Neural cell (in vitro differentiated cells): ENCODE data around the gene CRYBB3.

Experiments
- EZH2 ChIP-seq: fragments of 200-600, 300-800 bp; shearing (Covaris generic), sonication (generic); IDR thresholded peaks from 2 replicates; pipeline ENCODE4 v1.6.1; 2014; ENCODE audit warnings: antibody characterized with exemption, low read length, borderline replicate concordance, mild to moderate bottlenecking; ENCODE audit not compliant: insufficient read depth, poor library complexity, severe bottlenecking
- TAF1 ChIP-seq: IDR thresholded peaks from 2 replicates; pipeline ENCODE4 v1.6.1; 2012; ENCODE audit warnings: low read depth
- TF ChIP-seq, protein P1 (sequence below): fragments of 450-650 bp; IDR thresholded peaks from 2 replicates; pipeline ENCODE4 v1.5.1; 2014; ENCODE audit warnings: antibody characterized with exemption, mild to moderate bottlenecking, moderate library complexity; ENCODE audit not compliant: poor library complexity, severe bottlenecking

DNA sequence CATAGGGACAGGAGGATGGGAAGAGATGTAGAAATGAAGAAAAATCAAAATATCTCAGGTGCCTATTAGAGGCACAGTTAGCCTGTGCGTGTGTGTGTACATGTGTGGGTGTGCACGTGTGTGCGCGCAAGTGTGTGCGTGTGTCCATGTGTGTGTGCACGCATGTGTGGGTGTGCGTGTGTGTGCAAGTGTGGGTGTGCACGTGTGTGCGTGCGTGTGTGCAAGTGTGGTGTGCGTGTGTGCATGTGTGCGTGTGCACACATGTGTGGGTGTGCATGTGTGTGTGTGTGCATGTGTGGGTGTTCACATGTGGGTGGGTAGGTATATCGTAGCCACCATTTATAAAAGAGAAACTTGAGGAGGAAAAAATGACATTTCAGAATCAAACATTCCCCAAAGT is 29.2 kb downstream of the CRYBB3 start:
- TF ChIP-seq, protein P1, sequence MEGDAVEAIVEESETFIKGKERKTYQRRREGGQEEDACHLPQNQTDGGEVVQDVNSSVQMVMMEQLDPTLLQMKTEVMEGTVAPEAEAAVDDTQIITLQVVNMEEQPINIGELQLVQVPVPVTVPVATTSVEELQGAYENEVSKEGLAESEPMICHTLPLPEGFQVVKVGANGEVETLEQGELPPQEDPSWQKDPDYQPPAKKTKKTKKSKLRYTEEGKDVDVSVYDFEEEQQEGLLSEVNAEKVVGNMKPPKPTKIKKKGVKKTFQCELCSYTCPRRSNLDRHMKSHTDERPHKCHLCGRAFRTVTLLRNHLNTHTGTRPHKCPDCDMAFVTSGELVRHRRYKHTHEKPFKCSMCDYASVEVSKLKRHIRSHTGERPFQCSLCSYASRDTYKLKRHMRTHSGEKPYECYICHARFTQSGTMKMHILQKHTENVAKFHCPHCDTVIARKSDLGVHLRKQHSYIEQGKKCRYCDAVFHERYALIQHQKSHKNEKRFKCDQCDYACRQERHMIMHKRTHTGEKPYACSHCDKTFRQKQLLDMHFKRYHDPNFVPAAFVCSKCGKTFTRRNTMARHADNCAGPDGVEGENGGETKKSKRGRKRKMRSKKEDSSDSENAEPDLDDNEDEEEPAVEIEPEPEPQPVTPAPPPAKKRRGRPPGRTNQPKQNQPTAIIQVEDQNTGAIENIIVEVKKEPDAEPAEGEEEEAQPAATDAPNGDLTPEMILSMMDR: no peak
- TF ChIP-seq EZH2: no peak
- no peak for TF ChIP-seq TAF1
